CD14-positive monocyte (primary cell): ENCODE data around the gene RFLNA. TPM values are rescaled to one million over a fixed set of nuclear protein-coding genes. Genes with fewer than 3 reads are reported as not detected.

Source experiments
- DNase-seq, 3 donors: peaks; one replicate each; pipeline ENCODE4 v3.0.0-alpha.2; 2011 to 2022
- H2AFZ ChIP-seq: 2 replicates; pipeline ENCODE4 v1.6.0; 2012; ENCODE audit warnings: mild to moderate bottlenecking, low read depth, low read length, inconsistent platforms; ENCODE audit not compliant: insufficient read depth, poor library complexity, severe bottlenecking
- H3K27ac ChIP-seq, 2 donors: 1 replicate in 1 of 2; 2 replicates in 1 of 2; pipeline ENCODE4 v1.5.1; 2012 to 2013; ENCODE audit warnings: low read length in 2 of 2, control low read depth in 1 of 2, inconsistent platforms in 1 of 2, low read depth in 1 of 2, mild to moderate bottlenecking in 1 of 2
- H3K27me3 ChIP-seq, 2 donors: one replicate each; pipeline versions ENCODE4 v1.6.0 to v1.6.1; 2011 to 2013; ENCODE audit warnings: low read length in 2 of 2; ENCODE audit not compliant: control insufficient read depth in 2 of 2, insufficient read depth in 2 of 2
- H3K36me3 ChIP-seq, 2 donors: replicated peaks in 1 of 2; 1 replicate in 1 of 2; 2 replicates in 1 of 2; pipeline versions ENCODE4 v1.5.1 to v1.6.1; 2012 to 2013; ENCODE audit warnings: low read length in 2 of 2, control low read depth in 1 of 2, inconsistent platforms in 1 of 2, mild to moderate bottlenecking in 1 of 2; ENCODE audit not compliant: insufficient read depth in 2 of 2, control insufficient read depth in 1 of 2
- H3K4me1 ChIP-seq, 2 donors: 1 replicate in 1 of 2; 2 replicates in 1 of 2; pipeline versions ENCODE4 v1.5.1 to v1.6.1; 2012 to 2013; ENCODE audit warnings: low read length in 2 of 2, control low read depth in 1 of 2, inconsistent platforms in 1 of 2, mild to moderate bottlenecking in 1 of 2, moderate library complexity in 1 of 2; ENCODE audit not compliant: insufficient read depth in 2 of 2, control insufficient read depth in 1 of 2
- H3K4me2 ChIP-seq: replicated peaks from 2 replicates; pipeline ENCODE3; 2012; ENCODE audit warnings: low read length, moderate library complexity, mild to moderate bottlenecking; ENCODE audit not compliant: poor library complexity, severe bottlenecking; ENCODE audit errors: extremely low read depth
- H3K4me3 ChIP-seq, 3 experiments: fragments of 200-600 bp in 1 of 3; sonication (generic) in 1 of 3; replicated peaks in 1 of 3; 1 replicate in 2 of 3; 2 replicates in 1 of 3; pipeline ENCODE4 v1.5.1; 2011 to 2013; ENCODE audit warnings: low read length in 3 of 3, mild to moderate bottlenecking in 3 of 3, control low read depth in 2 of 3, low read depth in 2 of 3, inconsistent platforms in 1 of 3, moderate library complexity in 1 of 3
- H3K79me2 ChIP-seq: 2 replicates; pipeline ENCODE4 v1.6.0; 2012; ENCODE audit warnings: mild to moderate bottlenecking, control low read depth, inconsistent platforms, low read length, moderate library complexity; ENCODE audit not compliant: insufficient read depth
- H3K9ac ChIP-seq: 2 replicates; pipeline ENCODE4 v1.6.0; 2017; ENCODE audit warnings: low read length, mild to moderate bottlenecking; ENCODE audit not compliant: insufficient read depth, poor library complexity, severe bottlenecking
- H3K9me3 ChIP-seq, 2 donors: replicated peaks in 1 of 2; 1 replicate in 1 of 2; 2 replicates in 1 of 2; pipeline versions ENCODE4 v1.5.1 to v1.6.1; 2012 to 2013; ENCODE audit warnings: low read length in 2 of 2, control low read depth in 1 of 2; ENCODE audit not compliant: control insufficient read depth in 1 of 2, insufficient read depth in 1 of 2
- H4K20me1 ChIP-seq: 2 replicates; pipeline ENCODE4 v1.6.0; 2012; ENCODE audit warnings: mild to moderate bottlenecking, low read length, control low read depth, moderate library complexity; ENCODE audit not compliant: insufficient read depth
- H3K27ac Mint-ChIP-seq, 7 donors: one replicate each; pipeline ENCODE4 v1.8.0; 2020; ENCODE audit warnings: mild to moderate bottlenecking in 7 of 7, mixed read lengths in 7 of 7, moderate library complexity in 6 of 7, inconsistent platforms in 2 of 7
- H3K27me3 Mint-ChIP-seq, 3 donors: one replicate each; pipeline ENCODE4 v1.8.0; 2021 to 2022; ENCODE audit warnings: low read depth in 3 of 3, mild to moderate bottlenecking in 3 of 3, mixed read lengths in 3 of 3, moderate library complexity in 3 of 3, inconsistent platforms in 1 of 3
- H3K36me3 Mint-ChIP-seq, 2 donors: one replicate each; pipeline ENCODE4 v1.8.0; 2020; ENCODE audit warnings: mixed read lengths in 2 of 2, inconsistent platforms in 1 of 2, mild to moderate bottlenecking in 1 of 2
- H3K4me1 Mint-ChIP-seq: one replicate; pipeline ENCODE4 v1.8.0; 2020; ENCODE audit warnings: mild to moderate bottlenecking, mixed read lengths
- H3K4me3 Mint-ChIP-seq, 2 donors: one replicate each; pipeline ENCODE4 v1.8.0; 2020; ENCODE audit warnings: mild to moderate bottlenecking in 2 of 2, mixed read lengths in 2 of 2, moderate library complexity in 1 of 2
- H3K9me3 Mint-ChIP-seq, 7 donors: one replicate each; pipeline ENCODE4 v1.8.0; 2020 to 2022; ENCODE audit warnings: mixed read lengths in 7 of 7, mild to moderate bottlenecking in 6 of 7, moderate library complexity in 6 of 7, inconsistent platforms in 2 of 7
- CTCF ChIP-seq: fragments of 200-600 bp; IDR thresholded peaks from one replicate; pipeline ENCODE4 v1.8.0; 2022; ENCODE audit warnings: antibody characterized with exemption, mild to moderate bottlenecking
- WGBS: methylation state at CpG from one replicate; pipeline ENCODE4 v1.1.5; 2013; ENCODE audit warnings: missing lambda C conversion rate; ENCODE audit not compliant: insufficient coverage; 5-methylcytosine and 5-hydroxymethylcytosine counted together
- intact Hi-C, 2 donors: fragments of 100-400 bp; cut with micrococcal nuclease; formaldehyde crosslinking; loops; one replicate each; pipeline versions ENCODE4 v1.15.0 to v1.15.1; 2023
- polyA plus RNA-seq, 3 donors: library from polyadenylated mRNA; depleted of rRNA in 1 of 3; unstranded in 2 of 3; stranded (reverse) in 1 of 3; fragments of 300-500 nt in 2 of 3; fragments of >200 nt in 1 of 3; fragmentation: Illumina TruSeq in 2 of 3; gene quantifications; 1 replicate in 2 of 3; 2 replicates in 1 of 3; pipeline ENCODE4 v1.2.3, GENCODE V29; 2012 to 2021

The RFLNA gene
- polyA plus RNA-seq, 3 donors: not detected

GRCh38 chr12:124318278-124319020 lies 23.6 kb downstream of the RFLNA start:
- no peaks in the 10 kb centered on the region for H3K27me3 ChIP-seq
- TF ChIP-seq CTCF: no peak
- H3K27ac ChIP-seq: no peak overlapping the region
- H3K9me3 Mint-ChIP-seq: peaks cover under 1 to 10% (median 1%) of the 10 kb centered on the region in 7 donors
- H3K4me3 ChIP-seq: no peak overlapping the region
- no peak for DNase-seq
- intact Hi-C loops: no loop called here
- peaks cover under 1 to 1% of the 10 kb centered on the region in 2 donors for H3K36me3 Mint-ChIP-seq
- no peak overlapping the region for H3K4me2 ChIP-seq
- H3K79me2 ChIP-seq: no peaks in the 10 kb centered on the region
- H3K27ac Mint-ChIP-seq: no peak overlapping the region
- H3K4me1 ChIP-seq: no peaks in the 10 kb centered on the region
- H3K4me1 Mint-ChIP-seq: peaks cover 2% of the 10 kb centered on the region
- peaks cover 2 to 8% (median 5%) of the 10 kb centered on the region in 3 donors for H3K27me3 Mint-ChIP-seq
- no peak overlapping the region for H2AFZ ChIP-seq
- peaks cover 1% of the 10 kb centered on the region in 2 donors for H3K9me3 ChIP-seq
- peaks cover 0 to 2% of the 10 kb centered on the region in 2 donors for H3K36me3 ChIP-seq
- H3K9ac ChIP-seq: no peak overlapping the region
- whole genome bisulfite sequencing: 91% methylated on average over 24 of the region's 25 CpGs
- no peak overlapping the region for H3K4me3 Mint-ChIP-seq
- peaks cover 21% of the 10 kb centered on the region for H4K20me1 ChIP-seq

GRCh38 chr12:124319368-124320050 lies 24.6 kb downstream of the RFLNA start:
- no peak overlapping the region for H3K9ac ChIP-seq
- intact Hi-C loops: loop anchor here (2.0 to 5.0 kb wide), 3 partner anchors 157 to 283 kb away; no protein-coding TSS in a partner anchor

More at GRCh38 chr12:124319368-124320050, 24.6 kb downstream of the RFLNA start:
- Histone ChIP-seq H3K4me1 (no peaks in the 10 kb centered on the region), H3K79me2 (no peaks in the 10 kb centered on the region), H3K9me3 (peaks cover 12% of the 10 kb centered on the region in 2 donors), H2AFZ (no peak overlapping the region), H3K4me3 (no peak overlapping the region), H4K20me1 (peaks cover 21% of the 10 kb centered on the region), H3K4me2 (no peak overlapping the region), H3K27ac (no peak overlapping the region), H3K36me3 (peaks cover 10 to 13% of the 10 kb centered on the region in 2 donors), H3K27me3 (no peaks in the 10 kb centered on the region)
- H3K27ac Mint-ChIP-seq: peak overlapping the region in 1 of 7 donors; percentile 10
- peak in 1 of 3 donors; percentile 28 for DNase-seq
- peaks cover 11 to 18% (median 12%) of the 10 kb centered on the region in 7 donors for H3K9me3 Mint-ChIP-seq
- 94% methylated on average over 7 of the region's 11 CpGs for WGBS
- H3K4me1 Mint-ChIP-seq: peaks cover 2% of the 10 kb centered on the region
- H3K4me3 Mint-ChIP-seq: no peak overlapping the region
- H3K36me3 Mint-ChIP-seq: peaks cover 11 to 12% of the 10 kb centered on the region in 2 donors
- H3K27me3 Mint-ChIP-seq: peaks cover 2 to 11% (median 8%) of the 10 kb centered on the region in 3 donors
- TF ChIP-seq CTCF: no peak
